Upper lobe of right lung (tissue), 1 donor: ENCODE results near the gene NMT1. TPM values are rescaled to one million over a fixed set of nuclear protein-coding genes. Genes with fewer than 3 reads are reported as not detected.

Source experiments
- ATAC-seq: fragments of 200-7000 bp; cut with Tn5 transposase; one replicate; pipeline ENCODE4 v1.9.1; 2020; ENCODE audit warnings: mild to moderate bottlenecking, moderate library complexity
- DNase-seq: peaks from one replicate; pipeline ENCODE4 v3.0.0-alpha.2; 2020
- H3K27ac ChIP-seq: fragments of 200-600 bp; one replicate; pipeline ENCODE4 v1.8.0; 2022
- H3K27me3 ChIP-seq: fragments of 200-600 bp; one replicate; pipeline ENCODE4 v1.8.0; 2022; ENCODE audit warnings: mild to moderate bottlenecking
- H3K36me3 ChIP-seq: fragments of 200-600 bp; one replicate; pipeline ENCODE4 v1.8.0; 2022
- H3K4me1 ChIP-seq: fragments of 200-600 bp; one replicate; pipeline ENCODE4 v1.8.0; 2022
- H3K4me3 ChIP-seq: fragments of 200-600 bp; one replicate; pipeline ENCODE4 v1.8.0; 2022; ENCODE audit warnings: mild to moderate bottlenecking
- H3K9me3 ChIP-seq: fragments of 200-600 bp; one replicate; pipeline ENCODE4 v1.8.0; 2022
- intact Hi-C: fragments of 100-400 bp; cut with DNase I; formaldehyde crosslinking; loops from one replicate; pipeline ENCODE4 v1.11.0; 2022
- total RNA-seq: library from RNA; stranded (reverse); fragmentation: NEBNext Ultra II Directional; extraction: Animal tissue kit (Norgen Biotek cat#: 25700); gene quantifications from one replicate; pipeline ENCODE4 v1.2.1, GENCODE V29; 2021
- TF ChIP-seq, protein P1 (sequence below): fragments of 200-600 bp; IDR thresholded peaks from one replicate; pipeline ENCODE4 v1.8.0; 2022; ENCODE audit warnings: antibody characterized with exemption
- donor health status: DM: no; HTN: yes; CAD: no; lungs with severe emphysema.

Gene NMT1
- total RNA-seq, 1 donor from 2014 or later, result 107 TPM

DNA sequence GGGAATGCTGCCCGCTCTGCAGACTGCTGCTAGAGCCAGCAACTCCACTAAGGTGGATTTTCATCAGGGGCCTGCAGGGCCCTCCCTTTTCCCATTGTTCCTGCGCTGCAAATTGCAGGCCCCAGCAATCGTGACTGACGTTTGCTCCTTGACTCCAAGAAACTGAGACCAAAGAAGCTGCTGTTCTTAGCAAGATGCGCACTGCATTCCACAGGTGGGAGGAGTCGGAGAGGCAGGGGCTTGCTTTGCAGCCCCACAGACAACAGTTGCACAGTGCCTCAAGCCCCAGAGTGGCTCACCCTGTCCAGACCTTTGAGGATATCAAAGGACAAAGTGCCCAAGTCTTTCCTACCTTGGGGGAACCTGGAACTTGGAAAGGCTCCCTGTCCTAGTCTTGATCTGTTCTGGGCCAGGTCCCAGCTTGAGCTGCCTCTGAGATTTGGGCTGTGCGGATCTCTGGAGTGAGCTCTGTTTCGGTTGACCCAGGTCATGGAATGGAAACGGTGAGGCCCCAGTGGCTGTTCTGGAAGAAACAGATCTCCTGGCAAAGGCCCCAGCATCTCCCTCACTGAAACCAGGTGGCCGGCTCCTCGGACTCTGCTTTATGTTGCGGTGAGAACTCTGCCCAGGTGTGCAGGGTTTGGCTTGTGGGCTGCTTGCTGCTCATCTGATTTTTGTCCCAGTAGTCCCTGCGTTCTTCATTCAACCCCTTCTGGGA, 46.3 kb downstream of the NMT1 start:
- Histone ChIP-seq H3K4me1 (no peaks in the 10 kb centered on the region), H3K27me3 (no peaks in the 10 kb centered on the region), H3K9me3 (no peaks in the 10 kb centered on the region), H3K4me3 (no peak overlapping the region), H3K27ac (no peak overlapping the region), H3K36me3 (peaks cover 53% of the 10 kb centered on the region)
- TF ChIP-seq, protein P1, sequence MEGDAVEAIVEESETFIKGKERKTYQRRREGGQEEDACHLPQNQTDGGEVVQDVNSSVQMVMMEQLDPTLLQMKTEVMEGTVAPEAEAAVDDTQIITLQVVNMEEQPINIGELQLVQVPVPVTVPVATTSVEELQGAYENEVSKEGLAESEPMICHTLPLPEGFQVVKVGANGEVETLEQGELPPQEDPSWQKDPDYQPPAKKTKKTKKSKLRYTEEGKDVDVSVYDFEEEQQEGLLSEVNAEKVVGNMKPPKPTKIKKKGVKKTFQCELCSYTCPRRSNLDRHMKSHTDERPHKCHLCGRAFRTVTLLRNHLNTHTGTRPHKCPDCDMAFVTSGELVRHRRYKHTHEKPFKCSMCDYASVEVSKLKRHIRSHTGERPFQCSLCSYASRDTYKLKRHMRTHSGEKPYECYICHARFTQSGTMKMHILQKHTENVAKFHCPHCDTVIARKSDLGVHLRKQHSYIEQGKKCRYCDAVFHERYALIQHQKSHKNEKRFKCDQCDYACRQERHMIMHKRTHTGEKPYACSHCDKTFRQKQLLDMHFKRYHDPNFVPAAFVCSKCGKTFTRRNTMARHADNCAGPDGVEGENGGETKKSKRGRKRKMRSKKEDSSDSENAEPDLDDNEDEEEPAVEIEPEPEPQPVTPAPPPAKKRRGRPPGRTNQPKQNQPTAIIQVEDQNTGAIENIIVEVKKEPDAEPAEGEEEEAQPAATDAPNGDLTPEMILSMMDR, result no peak
- DNase-seq, result no peak
- intact Hi-C loops, result loop anchor here (10.0 kb wide), 1 partner anchor 63 kb away; no protein-coding TSS in a partner anchor
- no peak for ATAC-seq

DNA sequence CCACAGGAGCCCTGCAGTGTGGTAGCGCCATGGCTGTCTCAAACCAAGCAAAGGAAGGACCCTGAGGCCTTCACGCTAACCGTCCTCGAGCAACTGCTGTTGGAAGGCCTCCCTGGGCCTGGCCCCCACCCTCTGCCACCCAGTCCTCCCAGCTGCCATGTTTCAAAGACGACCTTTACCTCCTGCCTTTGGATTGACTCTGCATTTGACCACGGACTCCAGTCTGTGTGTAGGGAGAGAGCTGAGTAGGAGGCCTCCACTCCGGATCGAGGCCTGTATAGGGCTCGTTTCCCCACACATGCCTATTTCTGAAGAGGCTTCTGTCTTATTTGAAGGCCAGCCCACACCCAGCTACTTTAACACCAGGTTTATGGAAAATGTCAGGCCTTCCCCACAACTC, 46.9 kb downstream of the NMT1 start:
- Histone ChIP-seq H3K9me3 (no peaks in the 10 kb centered on the region), H3K4me1 (no peaks in the 10 kb centered on the region), H3K4me3 (no peak overlapping the region), H3K36me3 (peaks cover 47% of the 10 kb centered on the region), H3K27ac (no peak overlapping the region), H3K27me3 (no peaks in the 10 kb centered on the region)
- DNase-seq (no peak), ATAC-seq (no peak)
- intact Hi-C loops, result loop anchor here (10.0 kb wide), 1 partner anchor 63 kb away; no protein-coding TSS in a partner anchor
- TF ChIP-seq, protein P1, result no peak

DNA sequence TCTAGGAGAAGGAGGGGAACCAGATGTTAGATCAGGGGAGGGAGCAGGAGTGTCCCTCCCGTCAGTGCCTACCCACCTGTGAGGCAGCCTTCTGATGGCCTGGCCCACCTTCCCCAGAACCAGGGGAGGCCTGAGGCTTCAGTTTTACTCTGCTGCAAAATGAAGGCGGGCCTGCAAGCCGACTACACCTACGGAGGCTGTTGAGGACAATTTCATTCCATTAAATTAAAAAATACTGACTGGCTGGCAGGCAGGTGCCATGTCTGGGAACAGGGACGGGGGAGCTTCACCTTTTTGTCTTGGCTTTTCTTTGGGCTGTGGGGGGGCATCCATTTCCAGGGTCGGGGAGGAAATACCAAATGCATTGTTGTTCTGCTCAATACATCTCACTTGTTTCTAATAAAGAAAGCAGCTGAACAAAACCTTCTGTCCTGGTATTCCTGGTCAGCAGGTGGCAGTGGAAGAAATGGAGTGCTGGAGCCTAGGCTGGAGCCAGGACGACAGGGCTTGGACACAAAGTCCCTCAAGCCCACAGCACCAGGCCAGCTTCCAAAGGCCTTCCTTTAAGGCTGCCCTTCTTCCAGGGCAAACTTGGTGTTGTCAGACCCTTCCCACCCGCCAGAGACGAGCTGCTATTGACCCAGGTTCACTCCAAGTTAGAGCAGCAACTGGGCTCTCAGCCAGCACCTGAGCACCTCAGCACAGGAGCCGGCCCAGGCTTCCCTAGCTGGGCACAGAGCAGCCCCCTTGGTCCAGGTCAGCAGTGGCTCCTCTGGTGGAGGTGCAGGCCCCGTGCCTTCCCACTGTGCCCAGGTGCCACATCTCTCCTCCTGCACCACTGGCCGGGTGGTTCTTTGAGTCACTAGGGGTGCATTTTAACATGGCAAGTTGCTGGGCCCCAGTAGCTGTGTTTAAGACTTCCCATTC, 47.7 kb downstream of the NMT1 start:
- H3K4me3 ChIP-seq, result no peak overlapping the region
- H3K27me3 ChIP-seq, result no peaks in the 10 kb centered on the region
- intact Hi-C loops, result loop anchor here (10.0 kb wide), 1 partner anchor 64 kb away; no protein-coding TSS in a partner anchor
- DNase-seq (no peak), ATAC-seq (peak; percentile 4)
- TF ChIP-seq, protein P1, result no peak
- H3K27ac ChIP-seq, result no peak overlapping the region
- H3K4me1 ChIP-seq, result no peaks in the 10 kb centered on the region
- H3K36me3 ChIP-seq, result peaks cover 39% of the 10 kb centered on the region
- H3K9me3 ChIP-seq, result no peaks in the 10 kb centered on the region

DNA sequence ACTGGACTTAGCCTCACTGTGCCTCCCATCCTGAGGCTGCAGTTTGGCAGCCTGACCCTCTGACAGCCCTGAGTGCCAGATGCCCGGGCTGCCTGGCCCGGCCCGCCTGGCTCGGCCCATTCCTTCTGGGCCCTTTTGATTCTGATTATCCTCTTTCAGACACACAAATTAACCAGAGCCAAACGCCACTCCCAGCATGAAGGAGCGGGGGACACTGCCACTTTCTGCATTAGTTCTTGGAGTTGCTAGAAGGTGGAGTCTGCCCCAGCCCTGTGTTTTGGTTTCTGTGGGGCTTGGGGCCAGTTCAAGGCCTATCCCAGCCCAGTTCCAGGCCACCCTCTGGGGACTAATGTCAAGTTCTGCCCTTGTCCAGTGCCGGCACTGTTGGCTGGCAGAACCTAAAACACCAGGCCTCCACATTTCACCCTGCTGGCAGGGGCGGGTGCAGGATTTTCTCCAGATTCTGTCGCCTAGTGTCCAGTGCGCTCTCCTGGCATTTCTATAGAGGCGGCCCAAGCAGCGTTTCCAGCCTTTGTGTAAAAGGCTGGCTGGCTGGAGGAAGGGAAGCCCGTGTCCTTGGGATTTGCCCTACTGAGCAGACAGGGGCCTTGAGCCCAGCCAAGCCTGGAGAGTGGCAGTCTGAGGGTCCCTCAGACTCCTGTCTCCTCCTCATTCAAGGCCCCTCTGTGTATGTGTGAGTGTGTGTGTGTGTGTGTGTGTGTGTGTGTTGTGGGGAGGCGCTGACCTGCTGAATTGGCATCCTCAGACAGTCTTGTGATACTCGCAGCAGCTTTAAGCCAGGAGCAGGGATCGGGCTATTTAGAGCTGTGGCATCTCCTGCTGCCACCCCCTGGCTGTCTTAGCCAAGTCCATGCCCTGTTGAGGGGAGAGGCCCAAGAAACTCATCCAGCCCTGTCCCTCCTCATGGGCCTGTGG, 49.8 kb downstream of the NMT1 start:
- Histone ChIP-seq H3K27me3 (no peaks in the 10 kb centered on the region), H3K27ac (peak overlapping the region; percentile 11), H3K4me1 (no peaks in the 10 kb centered on the region), H3K36me3 (peaks cover 18% of the 10 kb centered on the region), H3K4me3 (no peak overlapping the region), H3K9me3 (no peaks in the 10 kb centered on the region)
- intact Hi-C loops, result loop anchor here (10.0 kb wide), 1 partner anchor 196 kb away; the partner anchor contains the start of gene GFAP
- ATAC-seq (no peak), DNase-seq (no peak)
- TF ChIP-seq, protein P1, result no peak

DNA sequence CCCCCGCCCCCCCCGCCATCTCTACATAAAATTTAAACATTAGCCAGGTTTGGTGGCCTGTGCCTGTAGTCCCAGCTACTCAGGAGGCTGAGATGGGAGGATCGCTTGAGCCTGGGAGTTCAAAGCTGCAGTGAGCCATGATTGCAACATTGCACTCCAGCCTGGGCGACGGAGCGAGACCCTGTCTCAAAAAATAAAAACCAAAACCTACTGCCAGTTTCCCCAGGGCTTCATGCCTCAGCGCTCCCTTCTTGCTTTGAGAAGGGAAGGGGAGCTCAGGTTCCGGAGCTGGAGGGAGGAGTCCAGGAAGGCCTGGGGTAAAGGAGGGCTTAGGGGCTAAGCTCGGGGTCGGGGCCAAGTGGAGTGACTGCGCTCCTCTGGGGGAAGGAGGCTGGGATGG, 50.7 kb downstream of the NMT1 start:
- intact Hi-C loops, result loop anchor here (10.0 kb wide), 1 partner anchor 197 kb away; the partner anchor contains the start of gene GFAP
- Histone ChIP-seq H3K27ac (no peak overlapping the region), H3K27me3 (no peaks in the 10 kb centered on the region), H3K4me3 (no peak overlapping the region), H3K36me3 (peaks cover 9% of the 10 kb centered on the region), H3K4me1 (no peaks in the 10 kb centered on the region), H3K9me3 (no peaks in the 10 kb centered on the region)
- TF ChIP-seq, protein P1, result no peak
- no peak for DNase-seq
- ATAC-seq, result no peak
